ENCODE results near the gene NIPAL4. TPM values are rescaled to one million over a fixed set of nuclear protein-coding genes. Genes with fewer than 3 reads are reported as not detected.

NIPAL4 gene
- total RNA-seq, 1 experiment from 2014 or later = not detected

DNA sequence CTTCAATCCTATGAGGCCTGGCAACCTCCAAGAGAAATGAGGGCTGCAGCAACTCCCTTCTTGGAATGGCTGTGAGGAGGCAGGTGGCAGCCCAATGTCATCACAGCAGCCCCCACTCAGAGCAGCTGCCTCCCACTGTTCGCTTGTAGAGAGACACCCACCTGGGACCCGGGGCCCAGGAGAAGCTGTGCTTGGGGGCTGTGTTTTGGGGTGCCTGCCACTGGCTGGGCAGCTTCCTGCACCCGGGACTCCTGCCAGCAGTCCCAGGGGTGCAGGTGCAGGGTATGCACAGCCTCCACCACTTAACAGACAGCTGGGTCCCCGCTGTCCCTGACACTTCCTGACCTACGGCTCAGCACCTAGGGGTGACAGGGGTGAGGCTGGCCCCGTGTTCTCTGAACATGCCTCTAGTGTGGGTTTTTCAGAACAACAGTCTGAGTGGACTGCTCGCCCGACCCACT, 26.2 kb downstream of the NIPAL4 start:
- H3K4me1 ChIP-seq (ENCODE audit: insufficient read depth, low read length, poor library complexity, severe bottlenecking) = no peaks in the 10 kb centered on the region
- H3K9me3 ChIP-seq (ENCODE audit: low read depth, low read length, poor library complexity, severe bottlenecking) = no peaks in the 10 kb centered on the region
- TF ChIP-seq, protein P1, sequence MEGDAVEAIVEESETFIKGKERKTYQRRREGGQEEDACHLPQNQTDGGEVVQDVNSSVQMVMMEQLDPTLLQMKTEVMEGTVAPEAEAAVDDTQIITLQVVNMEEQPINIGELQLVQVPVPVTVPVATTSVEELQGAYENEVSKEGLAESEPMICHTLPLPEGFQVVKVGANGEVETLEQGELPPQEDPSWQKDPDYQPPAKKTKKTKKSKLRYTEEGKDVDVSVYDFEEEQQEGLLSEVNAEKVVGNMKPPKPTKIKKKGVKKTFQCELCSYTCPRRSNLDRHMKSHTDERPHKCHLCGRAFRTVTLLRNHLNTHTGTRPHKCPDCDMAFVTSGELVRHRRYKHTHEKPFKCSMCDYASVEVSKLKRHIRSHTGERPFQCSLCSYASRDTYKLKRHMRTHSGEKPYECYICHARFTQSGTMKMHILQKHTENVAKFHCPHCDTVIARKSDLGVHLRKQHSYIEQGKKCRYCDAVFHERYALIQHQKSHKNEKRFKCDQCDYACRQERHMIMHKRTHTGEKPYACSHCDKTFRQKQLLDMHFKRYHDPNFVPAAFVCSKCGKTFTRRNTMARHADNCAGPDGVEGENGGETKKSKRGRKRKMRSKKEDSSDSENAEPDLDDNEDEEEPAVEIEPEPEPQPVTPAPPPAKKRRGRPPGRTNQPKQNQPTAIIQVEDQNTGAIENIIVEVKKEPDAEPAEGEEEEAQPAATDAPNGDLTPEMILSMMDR (conservative IDR thresholded peaks at IDR 0.05; ENCODE audit: low read depth, low read length) = no peak
- TF ChIP-seq EZH2 (IDR thresholded peaks at IDR 0.05; ENCODE audit: borderline replicate concordance, low read depth, low read length, poor library complexity, severe bottlenecking) = no peak
- H3K27ac ChIP-seq (ENCODE audit: low read depth, low read length, poor library complexity, severe bottlenecking) = no peak overlapping the region
- ChIA-PET POLR2A (ENCODE audit: low non-redundant PET) (no interaction called here), CTCF (no interaction called here)
- no peaks in the 10 kb centered on the region for H3K36me3 ChIP-seq (ENCODE audit: insufficient read depth, low read length, poor library complexity, severe bottlenecking)
- no TSS peak for BruUV-seq (replicated peaks)
- H3K27me3 ChIP-seq (replicated peaks; ENCODE audit: insufficient read depth, low read depth, low read length, poor library complexity) = no peaks in the 10 kb centered on the region
- intact Hi-C loops (cut with micrococcal nuclease; ENCODE audit: unreplicated experiment) = no loop called here
- no peak overlapping the region for H3K4me3 ChIP-seq (ENCODE audit: low read depth, low read length, poor library complexity, severe bottlenecking)
- no peak for DNase-seq (ENCODE audit: low spot score)

DNA sequence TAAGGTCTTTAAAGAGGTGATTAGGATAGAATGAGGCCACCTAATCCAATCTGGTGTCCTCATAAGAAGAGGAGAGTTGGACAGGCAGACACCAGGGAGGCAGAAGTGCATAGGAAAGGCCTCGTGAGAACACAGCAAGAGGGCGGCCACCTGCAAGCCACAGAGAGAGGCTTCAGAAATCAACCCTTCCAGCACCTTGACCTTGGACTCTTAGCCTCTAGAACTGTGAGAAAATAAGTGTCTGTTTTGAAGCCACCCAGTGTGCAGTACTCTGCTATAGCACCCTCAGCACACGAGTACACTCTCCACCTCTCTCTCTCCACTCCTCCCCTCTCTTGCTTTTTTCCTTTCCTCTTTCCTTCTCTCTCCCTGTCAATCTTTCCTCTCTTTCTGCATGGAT, 26.8 kb downstream of the NIPAL4 start:
- H3K9me3 ChIP-seq (ENCODE audit: low read depth, low read length, poor library complexity, severe bottlenecking) = no peaks in the 10 kb centered on the region
- H3K4me3 ChIP-seq (ENCODE audit: low read depth, low read length, poor library complexity, severe bottlenecking) = no peak overlapping the region
- no peak for DNase-seq (ENCODE audit: low spot score)
- H3K27me3 ChIP-seq (replicated peaks; ENCODE audit: insufficient read depth, low read depth, low read length, poor library complexity) = no peaks in the 10 kb centered on the region
- H3K27ac ChIP-seq (ENCODE audit: low read depth, low read length, poor library complexity, severe bottlenecking) = no peak overlapping the region
- H3K4me1 ChIP-seq (ENCODE audit: insufficient read depth, low read length, poor library complexity, severe bottlenecking) = no peaks in the 10 kb centered on the region
- POLR2A ChIA-PET (ENCODE audit: low non-redundant PET) = no interaction called here
- no TSS peak for BruUV-seq (replicated peaks)
- TF ChIP-seq, protein P1 (conservative IDR thresholded peaks at IDR 0.05; ENCODE audit: low read depth, low read length) = no peak
- no peak for TF ChIP-seq EZH2 (IDR thresholded peaks at IDR 0.05; ENCODE audit: borderline replicate concordance, low read depth, low read length, poor library complexity, severe bottlenecking)
- no peaks in the 10 kb centered on the region for H3K36me3 ChIP-seq (ENCODE audit: insufficient read depth, low read length, poor library complexity, severe bottlenecking)
- CTCF ChIA-PET = no interaction called here
- intact Hi-C loops (cut with micrococcal nuclease; ENCODE audit: unreplicated experiment) = no loop called here

DNA sequence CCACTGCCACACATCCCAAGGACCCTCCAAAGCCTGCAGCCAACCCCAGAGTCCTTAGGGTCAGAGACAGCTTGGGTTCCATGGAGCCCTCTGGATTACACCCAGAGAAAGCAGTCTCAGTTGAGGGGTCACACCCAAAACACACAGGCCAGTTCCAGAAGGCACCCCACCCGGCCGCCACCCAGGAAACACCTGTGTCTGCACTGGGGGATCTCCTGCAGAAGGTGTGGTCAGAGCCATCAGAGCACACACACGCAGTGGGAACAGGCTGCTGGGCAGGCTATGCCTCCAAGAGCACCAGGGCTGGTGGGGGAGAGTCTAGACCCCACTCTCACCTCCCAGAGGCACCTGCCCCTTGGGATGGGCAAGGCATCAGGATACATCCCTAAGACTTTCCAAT, 27.3 kb downstream of the NIPAL4 start:
- DNase-seq (ENCODE audit: low spot score) = no peak
- CTCF ChIA-PET = no interaction called here
- BruUV-seq (replicated peaks) = no TSS peak
- H3K36me3 ChIP-seq (ENCODE audit: insufficient read depth, low read length, poor library complexity, severe bottlenecking) = no peaks in the 10 kb centered on the region
- H3K27ac ChIP-seq (ENCODE audit: low read depth, low read length, poor library complexity, severe bottlenecking) = no peak overlapping the region
- H3K9me3 ChIP-seq (ENCODE audit: low read depth, low read length, poor library complexity, severe bottlenecking) = no peaks in the 10 kb centered on the region
- TF ChIP-seq EZH2 (IDR thresholded peaks at IDR 0.05; ENCODE audit: borderline replicate concordance, low read depth, low read length, poor library complexity, severe bottlenecking) = no peak
- POLR2A ChIA-PET (ENCODE audit: low non-redundant PET) = no interaction called here
- intact Hi-C loops (cut with micrococcal nuclease; ENCODE audit: unreplicated experiment) = no loop called here
- H3K4me1 ChIP-seq (ENCODE audit: insufficient read depth, low read length, poor library complexity, severe bottlenecking) = no peaks in the 10 kb centered on the region
- no peak overlapping the region for H3K4me3 ChIP-seq (ENCODE audit: low read depth, low read length, poor library complexity, severe bottlenecking)
- no peaks in the 10 kb centered on the region for H3K27me3 ChIP-seq (replicated peaks; ENCODE audit: insufficient read depth, low read depth, low read length, poor library complexity)

DNA sequence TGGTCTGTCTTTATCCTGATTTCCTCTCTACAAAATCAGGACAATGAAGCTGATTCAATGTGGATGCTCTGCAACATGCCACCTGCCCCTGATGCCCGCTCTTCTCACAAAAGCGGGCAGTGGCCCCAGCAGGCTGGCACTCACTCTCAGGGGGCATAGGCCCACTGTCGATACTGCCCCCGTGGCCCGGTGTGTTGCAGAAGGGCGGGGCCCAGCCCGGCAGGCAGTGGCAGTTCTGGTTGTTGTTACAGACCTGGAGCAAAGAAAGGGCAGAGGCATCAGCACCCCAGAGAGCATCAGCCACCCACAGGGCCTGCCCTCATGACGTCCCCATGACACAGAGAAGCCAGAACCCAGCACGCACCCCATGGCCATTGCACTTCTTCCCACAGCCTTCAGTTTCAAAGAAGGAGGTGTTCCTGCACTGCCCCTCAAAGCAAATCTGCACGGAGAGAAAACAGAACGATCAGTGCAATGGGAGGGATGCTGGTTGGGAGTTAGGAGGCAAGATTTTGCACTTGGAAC, 31.5 kb downstream of the NIPAL4 start:
- H3K27ac ChIP-seq (ENCODE audit: low read depth, low read length, poor library complexity, severe bottlenecking) = no peak overlapping the region
- DNase-seq (ENCODE audit: low spot score) = no peak
- H3K36me3 ChIP-seq (ENCODE audit: insufficient read depth, low read length, poor library complexity, severe bottlenecking) = no peaks in the 10 kb centered on the region
- ChIA-PET POLR2A (ENCODE audit: low non-redundant PET) (no interaction called here), CTCF (no interaction called here)
- no peak overlapping the region for H3K4me3 ChIP-seq (ENCODE audit: low read depth, low read length, poor library complexity, severe bottlenecking)
- intact Hi-C loops (cut with micrococcal nuclease; ENCODE audit: unreplicated experiment) = no loop called here
- H3K9me3 ChIP-seq (ENCODE audit: low read depth, low read length, poor library complexity, severe bottlenecking) = no peaks in the 10 kb centered on the region
- H3K4me1 ChIP-seq (ENCODE audit: insufficient read depth, low read length, poor library complexity, severe bottlenecking) = no peaks in the 10 kb centered on the region
- no peaks in the 10 kb centered on the region for H3K27me3 ChIP-seq (replicated peaks; ENCODE audit: insufficient read depth, low read depth, low read length, poor library complexity)
- BruUV-seq (replicated peaks) = no TSS peak
- TF ChIP-seq, protein P1 (conservative IDR thresholded peaks at IDR 0.05; ENCODE audit: low read depth, low read length) = no peak
- no peak for TF ChIP-seq EZH2 (IDR thresholded peaks at IDR 0.05; ENCODE audit: borderline replicate concordance, low read depth, low read length, poor library complexity, severe bottlenecking)

Measured in A673 (cell line).